ENCODE measurements around the gene SPEM1.

SPEM1 gene

DNA sequence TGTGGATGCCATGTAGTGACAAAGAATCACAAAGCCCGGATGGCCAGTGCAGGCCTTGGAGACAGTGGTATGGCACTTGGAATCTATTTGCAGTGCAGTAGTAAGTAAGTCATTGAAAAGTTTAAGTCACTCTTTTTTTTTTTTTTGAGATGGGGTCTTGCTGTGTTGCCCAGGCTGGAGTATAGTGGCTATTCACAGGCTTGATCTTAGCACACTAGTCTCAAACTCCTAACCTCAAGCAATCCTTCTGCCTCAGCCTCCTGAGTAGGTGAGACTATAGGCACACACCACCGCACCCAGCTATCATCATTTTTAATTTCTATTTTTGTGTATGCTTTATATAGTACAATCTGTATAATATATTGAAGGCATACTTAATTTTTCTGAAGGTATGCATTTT lies 21.5 kb upstream of the SPEM1 start:
- DNase-seq (ENCODE audit: low spot score), result no peak

DNA sequence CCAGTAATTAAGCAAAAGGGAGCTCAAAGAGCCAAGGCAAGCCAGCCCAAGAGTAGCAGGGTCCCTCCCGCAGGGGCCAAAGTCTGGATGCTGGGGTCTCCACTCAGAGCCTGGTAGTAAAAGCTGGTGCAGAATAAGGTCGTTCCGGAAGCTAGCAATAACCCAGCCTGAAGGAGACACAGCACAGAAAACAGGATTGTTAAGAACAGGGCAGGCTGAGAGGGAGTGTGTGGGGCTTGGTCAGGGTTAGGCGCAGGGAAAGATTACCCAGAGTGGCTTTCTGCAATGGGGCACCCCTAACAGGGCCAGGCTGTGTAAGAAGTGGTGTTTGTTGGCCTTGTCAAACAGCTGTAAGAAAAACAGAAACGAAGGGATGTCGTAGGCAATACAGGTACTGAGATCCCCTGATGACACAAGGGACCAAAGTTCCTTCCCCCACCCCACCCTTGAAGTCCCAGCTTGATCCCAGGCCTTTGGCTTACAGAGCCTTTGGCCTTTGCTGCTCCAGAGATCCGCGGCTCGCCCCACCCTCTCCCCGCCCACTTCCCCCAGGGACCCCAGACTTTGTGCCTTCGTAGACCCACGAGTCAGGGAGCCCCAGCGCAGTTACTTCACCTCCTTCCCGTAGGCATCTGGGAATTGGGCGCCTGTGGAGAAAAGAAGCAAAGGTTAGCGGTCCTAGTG lies 16.9 kb upstream of the SPEM1 start:
- DNase-seq (ENCODE audit: low spot score), result no peak

DNA sequence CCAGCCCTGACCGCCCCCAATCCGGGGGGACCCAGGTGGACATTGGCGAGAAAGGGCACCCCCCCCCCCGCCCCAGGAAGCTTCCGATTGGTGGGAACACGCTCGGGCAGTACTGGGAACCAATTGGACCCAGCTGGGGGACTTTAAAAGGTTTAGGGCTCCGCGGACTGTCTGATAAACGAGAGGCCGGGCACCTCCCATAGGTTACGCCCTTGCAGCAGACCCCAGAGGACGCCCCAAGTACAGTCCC lies 16.5 kb upstream of the SPEM1 start:
- no peak for DNase-seq (ENCODE audit: low spot score)

DNA sequence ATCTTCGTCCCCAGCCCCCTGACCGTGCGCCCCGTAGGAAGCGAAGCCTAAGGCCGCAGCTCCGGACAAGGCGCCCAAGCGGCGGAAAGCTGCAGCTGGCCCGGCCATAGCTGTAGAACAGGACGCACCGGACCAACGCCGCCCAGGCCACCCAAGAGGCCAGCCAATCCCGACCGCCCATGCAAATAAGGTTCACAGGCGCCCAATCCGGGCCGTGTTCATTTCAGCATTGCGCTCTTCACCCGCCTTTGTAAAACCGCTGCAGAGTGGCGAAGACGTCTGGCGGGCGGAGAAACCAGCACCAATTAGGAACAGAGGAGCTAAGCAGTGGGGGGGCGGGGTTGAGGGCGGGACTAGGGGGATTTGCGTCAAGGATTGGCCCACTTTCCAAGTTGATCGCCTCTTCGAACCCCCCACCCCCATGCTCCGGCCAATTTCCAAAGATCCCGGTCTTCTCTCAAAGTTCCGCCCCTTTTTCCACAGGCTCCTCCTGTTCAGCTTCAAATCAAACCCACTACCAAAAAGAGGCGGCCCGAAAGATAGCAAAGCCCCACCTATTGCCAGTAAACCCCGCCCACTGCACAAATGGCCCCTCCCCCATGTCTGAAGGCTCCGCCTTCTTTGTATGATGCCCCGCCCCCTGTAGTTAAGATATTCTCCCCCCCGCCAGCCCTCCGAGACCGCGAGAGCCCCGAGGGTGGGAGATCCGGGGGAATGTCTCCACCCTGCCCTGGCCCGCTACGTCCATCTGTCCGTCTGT lies 16.0 kb upstream of the SPEM1 start, which contains the start of gene TMEM256:
TMEM256 (minus strand) TSS at position 121 of the 760 bp plus-strand sequence; CDS start at position 108, 13 bp downstream.
- DNase-seq (ENCODE audit: low spot score), result peak; percentile 92

DNA sequence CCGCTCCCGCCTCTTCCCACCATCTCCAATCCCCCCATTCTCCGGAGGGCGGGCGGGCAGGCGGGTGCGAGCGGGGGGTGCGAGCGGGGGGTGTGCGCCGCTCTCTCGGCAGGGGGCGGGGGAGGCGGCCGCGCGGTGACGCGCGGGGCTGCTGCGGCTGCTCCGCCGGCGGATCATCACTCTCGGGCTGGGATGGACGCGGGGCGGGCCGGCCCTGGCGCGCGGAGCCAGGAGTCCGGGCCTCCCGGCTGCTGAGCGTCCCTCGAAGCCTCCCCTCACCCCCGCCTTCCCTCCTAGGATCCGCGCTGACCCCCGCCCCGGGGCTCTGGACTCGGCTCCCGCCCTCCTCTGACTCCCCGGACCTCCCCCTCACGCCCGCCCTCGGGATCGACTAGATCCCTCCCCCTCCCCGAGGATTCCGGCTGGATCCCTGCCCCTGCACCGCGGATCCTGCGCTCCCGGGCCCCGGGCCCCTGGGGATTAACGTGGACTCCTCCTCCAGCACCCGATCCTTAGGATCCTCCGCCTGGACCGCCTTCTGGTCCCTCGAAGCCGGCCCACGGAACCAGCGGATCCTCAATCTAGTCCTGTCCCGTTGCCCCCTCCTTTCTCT lies 15.3 kb upstream of the SPEM1 start:
- DNase-seq (ENCODE audit: low spot score), result no peak

DNA sequence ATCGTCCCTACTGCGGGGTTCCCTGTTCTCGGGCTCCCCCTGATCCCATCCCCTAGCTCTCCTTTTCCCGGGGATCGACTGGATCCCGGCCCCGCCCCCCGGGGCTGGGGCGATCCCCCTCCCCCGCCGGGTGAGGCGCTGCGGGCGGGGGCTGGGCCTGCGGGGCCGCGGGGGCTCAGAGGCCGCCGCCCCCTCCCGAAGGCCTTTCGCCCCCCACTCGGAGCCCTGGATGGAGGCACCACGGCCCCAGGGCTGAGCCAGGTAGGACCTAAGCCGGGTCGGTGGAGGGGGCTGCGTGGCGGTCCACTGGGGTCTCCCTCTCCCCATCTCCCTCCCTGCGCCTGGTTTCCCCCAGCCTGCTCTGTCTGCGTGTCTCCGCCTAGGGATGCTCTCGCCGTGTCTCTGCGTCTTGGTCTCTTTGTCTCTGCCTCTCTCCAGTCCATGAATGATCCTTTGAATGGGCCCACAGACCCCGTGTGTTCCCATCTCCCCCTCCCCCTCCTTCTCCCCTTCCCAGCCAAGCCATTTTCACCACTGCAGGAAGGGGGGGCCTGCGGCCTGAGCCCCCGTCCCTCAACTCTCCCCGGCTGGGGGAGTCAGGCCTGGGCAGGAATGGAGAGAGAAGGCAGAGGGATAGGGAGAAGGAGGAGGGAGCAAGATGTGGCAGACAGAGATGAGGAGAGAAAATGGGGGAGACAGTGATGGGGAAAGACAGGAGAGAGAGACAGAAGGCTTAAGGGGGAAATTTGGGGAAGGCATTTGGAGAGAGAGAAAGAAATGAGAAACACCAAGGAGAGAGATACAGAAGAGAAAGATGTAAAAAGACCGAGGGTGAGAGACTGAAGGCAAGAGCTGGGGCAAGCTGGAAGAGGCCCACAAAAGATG lies 14.5 kb upstream of the SPEM1 start:
- no peak for DNase-seq (ENCODE audit: low spot score)

DNA sequence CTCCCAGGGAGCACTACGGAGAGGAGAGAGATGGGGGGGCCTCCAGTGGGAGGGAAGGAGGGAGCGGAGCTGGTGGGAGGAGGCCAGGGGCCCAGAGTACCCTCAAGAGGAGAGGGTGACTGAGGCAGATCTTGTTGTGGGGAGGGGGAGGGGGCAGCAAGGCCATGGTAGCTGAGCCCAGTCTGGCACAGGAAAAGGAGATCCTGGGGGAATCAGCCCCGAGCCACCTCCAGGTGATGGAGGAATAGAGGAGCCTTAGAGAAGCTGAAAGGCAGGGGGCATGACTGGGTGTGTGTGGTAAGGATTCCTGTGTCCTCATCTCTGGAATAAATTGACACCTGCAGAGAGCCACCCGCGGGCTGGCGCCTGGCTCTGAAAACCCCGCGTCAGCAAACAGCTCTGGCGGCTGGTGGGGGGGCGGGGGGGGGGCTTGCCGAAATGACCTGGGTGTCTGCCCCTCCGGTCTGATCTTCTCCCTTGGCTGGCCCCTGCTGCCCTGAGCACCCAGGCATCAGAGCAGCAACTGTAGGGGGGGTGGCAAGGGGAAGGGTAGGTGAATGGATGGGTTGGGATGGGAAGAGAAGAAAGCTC lies 13.8 kb upstream of the SPEM1 start:
- DNase-seq (ENCODE audit: low spot score), result no peak

DNA sequence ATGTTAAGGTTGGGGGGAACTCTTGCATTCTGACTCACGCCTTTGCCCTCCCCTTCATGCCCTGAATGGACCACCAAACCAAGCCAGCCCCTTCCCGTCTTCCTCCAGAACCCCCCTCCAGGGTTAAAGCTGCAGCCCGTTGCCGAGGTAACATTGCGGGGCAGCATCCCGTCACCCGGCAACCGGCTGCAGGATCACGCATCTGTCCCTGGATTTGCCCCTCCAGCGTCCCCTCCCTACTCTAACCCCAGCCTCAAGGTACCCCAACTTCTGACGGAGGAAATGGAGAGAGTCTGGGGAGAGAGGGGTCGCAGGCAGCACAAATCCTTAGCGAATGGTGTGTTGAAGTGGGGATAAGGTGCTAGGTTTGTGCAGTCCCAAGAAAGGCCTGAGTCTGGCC lies 13.0 kb upstream of the SPEM1 start:
- DNase-seq (ENCODE audit: low spot score), result no peak

DNA sequence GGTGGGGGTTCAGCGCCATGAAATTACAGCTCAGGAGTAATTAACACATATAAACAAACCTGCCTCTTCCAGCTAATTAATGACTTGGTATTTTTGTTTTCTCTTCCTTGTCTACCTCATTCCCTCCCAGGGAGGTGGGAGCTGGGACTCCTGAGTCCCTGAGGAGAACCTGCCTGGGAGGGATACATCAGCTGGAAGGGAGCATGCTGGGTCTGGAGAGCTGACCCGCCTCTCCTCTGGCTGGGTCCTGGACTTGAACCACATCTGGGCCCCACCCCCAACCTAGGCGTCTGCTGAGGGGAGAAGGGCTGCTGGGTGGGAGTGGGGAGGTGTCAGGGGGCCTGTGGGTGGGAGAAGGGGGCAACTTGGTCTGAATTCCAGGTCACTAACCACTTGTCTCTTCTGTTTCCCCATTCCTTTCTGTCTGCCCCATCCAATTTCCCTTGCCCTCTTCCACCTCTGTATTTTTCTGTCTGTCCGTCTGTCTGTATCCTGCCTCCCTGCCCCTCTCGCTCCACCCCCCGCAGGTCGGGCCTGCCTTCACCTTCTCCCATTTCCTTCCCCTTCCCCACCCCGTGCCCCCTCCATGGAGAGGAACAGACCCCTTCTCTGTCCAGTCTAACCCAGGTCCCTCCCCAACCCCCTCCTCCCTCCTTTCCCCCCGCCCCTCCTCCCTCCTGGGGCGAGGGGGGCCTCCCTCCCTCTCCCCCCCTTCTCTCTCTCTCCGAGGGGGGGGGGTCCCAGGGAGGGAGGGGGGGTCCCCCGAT lies 12.5 kb upstream of the SPEM1 start, which contains the start of gene NLGN2:
NLGN2 (plus strand) TSS at position 361 of the 767 bp plus-strand sequence. CDS start 411 bp downstream, outside the sequence.
- DNase-seq (ENCODE audit: low spot score), result no peak

DNA sequence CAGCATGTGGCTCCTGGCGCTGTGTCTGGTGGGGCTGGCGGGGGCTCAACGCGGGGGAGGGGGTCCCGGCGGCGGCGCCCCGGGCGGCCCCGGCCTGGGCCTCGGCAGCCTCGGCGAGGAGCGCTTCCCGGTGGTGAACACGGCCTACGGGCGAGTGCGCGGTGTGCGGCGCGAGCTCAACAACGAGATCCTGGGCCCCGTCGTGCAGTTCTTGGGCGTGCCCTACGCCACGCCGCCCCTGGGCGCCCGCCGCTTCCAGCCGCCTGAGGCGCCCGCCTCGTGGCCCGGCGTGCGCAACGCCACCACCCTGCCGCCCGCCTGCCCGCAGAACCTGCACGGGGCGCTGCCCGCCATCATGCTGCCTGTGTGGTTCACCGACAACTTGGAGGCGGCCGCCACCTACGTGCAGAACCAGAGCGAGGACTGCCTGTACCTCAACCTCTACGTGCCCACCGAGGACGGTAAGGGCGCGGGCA lies 11.8 kb upstream of the SPEM1 start:
- no peak for DNase-seq (ENCODE audit: low spot score)

DNA sequence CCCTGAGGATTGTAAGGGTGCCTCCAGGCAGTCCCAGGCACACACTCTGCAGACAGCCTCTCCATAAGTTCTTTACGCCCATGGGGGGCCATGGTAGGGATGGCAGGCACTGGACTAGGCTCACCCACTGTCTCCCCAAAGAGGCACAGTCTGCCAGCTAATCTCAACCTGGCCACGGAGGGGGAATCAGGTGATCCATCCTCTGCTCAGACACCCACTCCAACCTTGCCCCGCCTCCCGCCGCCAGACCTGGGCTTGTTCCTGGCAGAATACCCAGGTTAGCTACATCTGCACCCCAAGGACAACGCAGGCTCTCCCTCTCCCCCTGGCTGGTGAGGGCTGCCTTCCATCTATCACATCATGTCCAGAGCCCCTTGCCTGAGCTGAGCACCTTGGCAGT lies 11.3 kb upstream of the SPEM1 start:
- no peak for DNase-seq (ENCODE audit: low spot score)

DNA sequence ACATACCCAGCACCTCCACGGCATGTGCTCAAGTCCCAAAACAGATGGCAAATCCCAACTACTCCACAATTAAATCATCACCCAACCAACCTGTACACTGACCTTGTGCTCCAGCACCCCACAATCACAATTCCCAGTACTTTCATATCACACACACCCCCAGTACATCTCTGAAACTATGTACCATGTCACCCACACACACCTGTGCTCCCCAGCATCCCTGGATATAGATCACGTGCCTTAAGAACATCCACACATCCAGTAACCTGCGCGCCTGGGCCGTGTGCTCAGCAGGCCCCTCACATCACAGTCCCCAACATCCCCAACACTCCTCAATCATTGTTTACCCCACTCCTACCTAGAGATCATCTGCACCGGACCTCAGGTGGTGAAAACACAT lies 10.4 kb upstream of the SPEM1 start:
- no peak for DNase-seq (ENCODE audit: low spot score)

DNA sequence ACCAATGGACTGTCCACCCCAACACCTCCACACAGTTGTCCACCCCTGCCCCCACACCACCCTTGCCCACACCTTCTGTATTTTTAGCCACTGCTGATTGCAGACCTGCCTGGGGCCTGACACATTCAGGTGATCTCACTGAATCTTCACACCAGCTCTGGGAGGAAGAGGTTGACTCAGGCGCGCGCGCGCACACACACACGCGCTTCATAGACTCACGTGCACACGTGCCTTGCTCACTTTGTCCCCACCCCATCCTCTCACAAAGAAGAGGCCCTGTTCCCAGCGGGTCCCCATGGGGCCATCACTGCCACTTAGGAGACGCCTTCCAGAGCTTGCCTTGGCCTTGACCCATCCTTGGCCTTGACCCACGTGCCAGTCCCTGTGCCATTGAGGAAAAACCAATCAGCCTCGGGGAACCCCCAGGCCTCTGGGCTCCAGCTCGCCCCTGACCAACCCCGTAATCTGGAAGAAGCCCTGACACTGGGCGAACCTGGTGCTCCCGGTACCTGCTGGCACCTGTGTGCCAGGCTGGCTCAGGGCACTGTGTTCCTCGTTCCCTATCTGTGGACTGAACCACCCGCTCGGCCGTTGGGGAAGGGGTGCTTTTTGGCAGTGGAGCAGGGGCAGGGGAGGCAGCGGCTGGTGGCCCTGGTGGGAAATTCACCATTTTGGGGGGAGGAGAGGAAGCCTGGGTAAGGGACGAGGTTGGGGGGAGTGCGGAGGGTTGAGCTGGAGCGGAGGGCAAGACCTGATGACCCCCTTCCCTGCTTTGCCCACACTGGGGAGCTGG lies 9.3 kb upstream of the SPEM1 start:
- DNase-seq (ENCODE audit: low spot score), result no peak

DNA sequence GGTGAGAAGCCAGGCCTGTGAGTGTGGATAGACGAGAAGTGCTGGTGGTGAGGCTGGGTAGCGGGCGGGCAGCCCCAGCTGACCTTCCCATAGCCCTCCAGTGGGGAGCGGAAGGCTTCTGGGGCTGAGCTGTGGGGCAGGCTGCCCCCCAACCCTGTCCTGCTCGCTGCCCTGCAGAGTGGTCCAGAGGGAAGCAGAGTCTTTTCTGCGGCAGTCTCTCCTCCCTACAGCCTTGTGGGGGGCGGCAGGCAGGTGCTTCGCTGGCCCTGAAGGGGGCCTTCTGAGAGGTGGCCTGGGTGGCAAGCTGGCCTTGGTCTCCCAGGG lies 8.7 kb upstream of the SPEM1 start:
- DNase-seq (ENCODE audit: low spot score), result no peak

DNA sequence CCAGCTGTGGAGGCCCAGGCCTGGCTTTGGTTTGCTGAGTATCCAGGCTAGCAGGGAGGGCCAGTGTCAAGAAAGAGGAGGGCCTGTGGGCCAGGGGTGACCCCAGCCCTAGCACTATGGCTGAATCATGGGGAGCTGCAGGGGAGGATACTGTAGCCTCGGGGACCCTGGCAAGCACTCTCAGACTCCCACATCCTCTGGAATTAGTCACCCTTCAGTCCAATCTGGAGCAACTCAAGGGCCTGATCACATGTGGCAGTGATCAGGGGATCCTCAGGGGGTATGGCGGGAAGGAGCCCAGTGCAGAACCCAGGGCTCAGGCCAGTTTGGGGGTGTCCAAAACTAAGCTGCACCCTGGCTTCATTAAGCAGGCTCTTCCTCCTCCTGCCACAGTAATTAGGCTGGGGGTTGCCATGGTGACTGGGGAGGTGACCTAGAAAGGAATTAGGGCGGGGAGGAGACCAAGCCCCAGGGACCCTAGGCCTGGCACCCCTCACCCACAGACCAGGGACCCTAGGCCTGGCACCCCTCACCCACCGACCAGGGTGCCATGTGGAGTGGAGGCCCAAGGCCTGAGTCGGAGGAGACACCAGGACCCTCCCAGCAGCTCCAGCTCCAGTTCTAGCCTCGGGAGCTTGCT lies 6.7 kb upstream of the SPEM1 start:
- no peak for DNase-seq (ENCODE audit: low spot score)

DNA sequence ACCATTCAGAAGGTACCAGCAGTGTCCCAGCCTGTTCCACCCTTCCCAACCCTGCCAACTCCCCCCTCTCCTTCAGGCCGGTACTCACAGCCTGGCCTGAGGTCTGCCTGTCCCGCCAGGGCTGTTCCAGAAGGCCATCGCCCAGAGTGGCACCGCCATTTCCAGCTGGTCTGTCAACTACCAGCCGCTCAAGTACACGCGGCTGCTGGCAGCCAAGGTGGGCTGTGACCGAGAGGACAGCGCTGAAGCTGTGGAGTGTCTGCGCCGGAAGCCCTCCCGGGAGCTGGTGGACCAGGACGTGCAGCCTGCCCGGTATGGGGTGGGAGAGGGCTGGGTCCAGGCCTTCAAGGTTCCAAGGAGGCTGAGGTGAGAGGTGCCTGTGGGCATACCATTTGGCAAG lies 5.3 kb upstream of the SPEM1 start:
- no peak for DNase-seq (ENCODE audit: low spot score)

DNA sequence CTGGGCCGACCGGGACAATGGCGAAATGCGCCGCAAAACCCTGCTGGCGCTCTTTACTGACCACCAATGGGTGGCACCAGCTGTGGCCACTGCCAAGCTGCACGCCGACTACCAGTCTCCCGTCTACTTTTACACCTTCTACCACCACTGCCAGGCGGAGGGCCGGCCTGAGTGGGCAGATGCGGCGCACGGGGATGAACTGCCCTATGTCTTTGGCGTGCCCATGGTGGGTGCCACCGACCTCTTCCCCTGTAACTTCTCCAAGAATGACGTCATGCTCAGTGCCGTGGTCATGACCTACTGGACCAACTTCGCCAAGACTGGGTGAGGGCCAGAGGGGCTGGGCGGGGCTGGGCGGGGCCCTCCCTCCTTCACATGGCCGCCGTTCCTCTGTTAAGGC lies 4.3 kb upstream of the SPEM1 start:
- DNase-seq (ENCODE audit: low spot score), result no peak

DNA sequence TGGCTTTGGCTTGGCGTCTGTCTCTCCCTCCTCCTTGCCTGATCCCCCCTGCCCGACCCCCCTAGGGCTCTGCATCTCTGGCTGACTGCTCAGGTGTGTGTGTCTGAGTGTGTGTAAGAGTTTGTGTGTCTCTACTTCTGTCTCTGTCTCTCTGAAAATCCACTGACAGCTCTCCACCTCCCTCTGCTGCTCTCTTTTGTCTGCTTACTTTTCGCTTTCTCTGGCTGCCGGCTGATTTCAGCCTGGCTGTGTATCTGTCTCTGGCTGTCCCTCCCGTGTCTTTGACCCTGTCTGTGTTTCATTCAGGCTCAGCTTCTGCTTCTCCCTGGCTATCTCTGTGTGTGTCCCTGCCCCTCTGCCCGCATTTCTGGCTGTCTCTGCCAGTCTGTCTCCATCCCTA lies 3.8 kb upstream of the SPEM1 start:
- DNase-seq (ENCODE audit: low spot score), result no peak

DNA sequence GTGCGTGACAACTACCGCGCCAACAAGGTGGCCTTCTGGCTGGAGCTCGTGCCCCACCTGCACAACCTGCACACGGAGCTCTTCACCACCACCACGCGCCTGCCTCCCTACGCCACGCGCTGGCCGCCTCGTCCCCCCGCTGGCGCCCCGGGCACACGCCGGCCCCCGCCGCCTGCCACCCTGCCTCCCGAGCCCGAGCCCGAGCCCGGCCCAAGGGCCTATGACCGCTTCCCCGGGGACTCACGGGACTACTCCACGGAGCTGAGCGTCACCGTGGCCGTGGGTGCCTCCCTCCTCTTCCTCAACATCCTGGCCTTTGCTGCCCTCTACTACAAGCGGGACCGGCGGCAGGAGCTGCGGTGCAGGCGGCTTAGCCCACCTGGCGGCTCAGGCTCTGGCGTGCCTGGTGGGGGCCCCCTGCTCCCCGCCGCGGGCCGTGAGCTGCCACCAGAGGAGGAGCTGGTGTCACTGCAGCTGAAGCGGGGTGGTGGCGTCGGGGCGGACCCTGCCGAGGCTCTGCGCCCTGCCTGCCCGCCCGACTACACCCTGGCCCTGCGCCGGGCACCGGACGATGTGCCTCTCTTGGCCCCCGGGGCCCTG lies 3.0 kb upstream of the SPEM1 start:
- DNase-seq (ENCODE audit: low spot score), result no peak

All from HuH-7 (cell line).